Heart left ventricle (tissue), 16 donors: ENCODE data around the gene CHCHD6. TPM values are rescaled to one million over a fixed set of nuclear protein-coding genes. Genes with fewer than 3 reads are reported as not detected.

Source experiments
- ATAC-seq, 4 donors: fragments of 200-7000 bp; cut with Tn5 transposase; one replicate each; pipeline ENCODE4 v1.9.1; 2020 to 2022; ENCODE audit warnings: moderate library complexity in 4 of 4, mild to moderate bottlenecking in 3 of 4, moderate number of reproducible peaks in 1 of 4
- DNase-seq, 5 donors: peaks; one replicate each; pipeline ENCODE4 v3.0.0-alpha.2; 2020
- H3K27ac ChIP-seq, 12 donors: fragments of 200-600 bp; sonication (generic) in 4 of 12; one replicate each; pipeline versions ENCODE4 v1.5.0 to v1.8.0; 2016 to 2022; ENCODE audit warnings: mild to moderate bottlenecking in 2 of 12
- H3K27me3 ChIP-seq, 9 donors: fragments of 200-600 bp; sonication (generic) in 2 of 9; one replicate each; pipeline versions ENCODE4 v1.5.1 to v1.8.0; 2016 to 2022; ENCODE audit warnings: mild to moderate bottlenecking in 3 of 9
- H3K36me3 ChIP-seq, 9 donors: fragments of 200-600 bp; sonication (generic) in 2 of 9; one replicate each; pipeline versions ENCODE4 v1.5.0 to v1.8.0; 2018 to 2022; ENCODE audit warnings: mild to moderate bottlenecking in 2 of 9
- H3K4me1 ChIP-seq, 12 donors: fragments of 200-600 bp; sonication (generic) in 4 of 12; one replicate each; pipeline versions ENCODE4 v1.5.0 to v1.8.0; 2016 to 2022; ENCODE audit warnings: mild to moderate bottlenecking in 3 of 12
- H3K4me3 ChIP-seq, 12 donors: fragments of 200-600 bp; sonication (generic) in 4 of 12; one replicate each; pipeline versions ENCODE4 v1.5.0 to v1.8.0; 2017 to 2022; ENCODE audit warnings: mild to moderate bottlenecking in 9 of 12, moderate library complexity in 4 of 12
- H3K9me3 ChIP-seq, 12 donors: fragments of 200-600 bp; sonication (generic) in 4 of 12; one replicate each; pipeline versions ENCODE4 v1.5.0 to v1.8.0; 2016 to 2022; ENCODE audit warnings: mild to moderate bottlenecking in 1 of 12
- CTCF ChIP-seq, 12 donors: fragments of 200-600 bp; sonication (generic) in 4 of 12; IDR thresholded peaks; one replicate each; pipeline versions ENCODE4 v1.5.0 to v1.8.0; 2018 to 2022; ENCODE audit warnings: antibody characterized with exemption in 12 of 12, mild to moderate bottlenecking in 5 of 12
- POLR2A ChIP-seq, 2 donors: fragments of 450-650 bp; IDR thresholded peaks; one replicate each; pipeline ENCODE4 v1.6.1; 2017; ENCODE audit warnings: antibody characterized with exemption in 2 of 2, mild to moderate bottlenecking in 2 of 2, moderate library complexity in 2 of 2
- WGBS, 4 donors: extraction: QIAGEN DNeasy Blood & Tissue Kit in 2 of 4; methylation state at CpG; one replicate each; pipeline versions ENCODE4 v1.1.5 to v1.1.7; 2013 to 2018; 5-methylcytosine and 5-hydroxymethylcytosine counted together
- intact Hi-C, 10 donors: fragments of 100-400 bp; cut with DNase I; formaldehyde crosslinking; loops; one replicate each; pipeline versions ENCODE4 v1.11.1 to v1.14.2; 2022
- polyA plus RNA-seq, 2 donors: library from polyadenylated mRNA; stranded (reverse); fragments of 200-250 nt; gene quantifications; one replicate each; pipeline ENCODE4 v1.2.3, GENCODE V29; 2013
- total RNA-seq, 9 donors: library from RNA; depleted of rRNA in 2 of 9; stranded (reverse); fragments of >200 nt in 2 of 9; fragmentation: NEBNext Ultra II Directional in 3 of 9; extraction: Animal tissue kit (Norgen Biotek cat#: 25700) in 3 of 9; gene quantifications; one replicate each; pipeline versions ENCODE4 v1.1.0 to v1.2.4, GENCODE V29; 2016 to 2023
- donor health status: ischemic (EF 13 %, LVEDD 7.1; RV severe dilation, severe dysfunction).
- donor health status: healthy with polysubstance abuse.
- donor health status: DM: no; HTN: yes; CAD: no.
- donor health status: DM: no; HTN: no; CAD: no.
- donor health status: ischemic (EF 25% LVEDD 6.9; RV normal size, moderate dysfunction).
- donor health status: ischemic (EF 25% LVEDD 5.7; RV mildly dilated, moderate dysfunction).
- donor health status: healthy.
- donor health status: DM: yes; HTN: yes; CAD: no.
- donor health status: ischemic (EF 35%, LVEDD 5.7; RV mildly dilated, moderate dysfunction).
- donor health status: nonischemic (EF 11% LVEDD 7.7; RV severe dilation, severe dysfunction).
- donor health status: DM: yes; HTN: yes; CAD: no.
- donor health status: PGD.
- donor health status: ischemic (EF 29% LVEDD 5.4; RV normal size, mild dysfunction).
- donor health status: nonischemic (EF 23%, LVEDD 6.1; RV moderate dilation, normal function).

Gene CHCHD6
- total and polyA plus RNA-seq, 11 donors: 7.7 to 29.3 (median 11.6) TPM

- no peak overlapping the region for H3K4me3 ChIP-seq
- intact Hi-C loops: no loop called here
- peaks cover 0 to 21% (median 0%) of the 10 kb centered on the region in 9 donors for H3K27me3 ChIP-seq
- ATAC-seq (peak; percentile 8 to 71 (median 55)), DNase-seq (peak in 2 of 5 donors; percentile 39 to 55)
- no peaks in the 10 kb centered on the region for H3K9me3 ChIP-seq
- TF ChIP-seq CTCF (IDR thresholded peaks at IDR 0.05): no peak
- TF ChIP-seq POLR2A (IDR thresholded peaks at IDR 0.05): no peak
- H3K27ac ChIP-seq: peak overlapping the region in 2 of 12 donors; percentile 25 to 42
- WGBS, 4 donors: 67 to 76% (median 73%) methylated on average over 11 to 13 of the region's 13 CpGs
- no peaks in the 10 kb centered on the region for H3K36me3 ChIP-seq
- H3K4me1 ChIP-seq: peaks cover under 1 to 39% (median 15%) of the 10 kb centered on the region in 12 donors
Measured at GRCh38 chr3:126932188-126932931, 228.3 kb downstream of the CHCHD6 start.

- no peaks in the 10 kb centered on the region for H3K9me3 ChIP-seq
- 48 to 57% (median 51%) methylated on average over 4 of the region's 4 CpGs for WGBS, 4 donors
- DNase-seq: peak in 1 of 5 donors; percentile 22
- no peaks in the 10 kb centered on the region for H3K36me3 ChIP-seq
- ATAC-seq: no peak
- peaks cover 0 to 12% (median 0%) of the 10 kb centered on the region in 9 donors for H3K27me3 ChIP-seq
- H3K4me3 ChIP-seq: no peak overlapping the region
- TF ChIP-seq CTCF (IDR thresholded peaks at IDR 0.05) (no peak), POLR2A (IDR thresholded peaks at IDR 0.05) (no peak)
- H3K27ac ChIP-seq: no peak overlapping the region
- intact Hi-C loops: no loop called here
- peaks cover 0 to 50% (median 31%) of the 10 kb centered on the region in 12 donors for H3K4me1 ChIP-seq
Measured at GRCh38 chr3:126934031-126934531, 230.0 kb downstream of the CHCHD6 start.

GRCh38 chr3:126934991-126935390 is 231.0 kb downstream of the CHCHD6 start:
- ATAC-seq (no peak), DNase-seq (peak in 1 of 5 donors; percentile 10)
- Histone ChIP-seq H3K36me3 (no peaks in the 10 kb centered on the region), H3K4me3 (no peak overlapping the region), H3K27ac (no peak overlapping the region), H3K27me3 (peaks cover 0 to 7% (median 0%) of the 10 kb centered on the region in 9 donors), H3K4me1 (peaks cover 0 to 59% (median 36%) of the 10 kb centered on the region in 12 donors), H3K9me3 (no peaks in the 10 kb centered on the region)
- intact Hi-C loops: no loop called here
- TF ChIP-seq POLR2A (IDR thresholded peaks at IDR 0.05) (no peak), CTCF (IDR thresholded peaks at IDR 0.05) (no peak)
- 92 to 96% (median 95%) methylated on average over 8 of the region's 8 CpGs for WGBS, 4 donors

- no peaks in the 10 kb centered on the region for H3K9me3 ChIP-seq
- no peak overlapping the region for H3K27ac ChIP-seq
- H3K4me3 ChIP-seq: no peak overlapping the region
- TF ChIP-seq CTCF (IDR thresholded peaks at IDR 0.05) (no peak), POLR2A (IDR thresholded peaks at IDR 0.05) (no peak)
- no peaks in the 10 kb centered on the region for H3K36me3 ChIP-seq
- ATAC-seq (no peak), DNase-seq (peak in 1 of 5 donors; percentile 1)
- 89 to 97% (median 92%) methylated on average over 4 of the region's 4 CpGs for WGBS, 4 donors
- H3K27me3 ChIP-seq: peaks cover 0 to 7% (median 0%) of the 10 kb centered on the region in 9 donors
- H3K4me1 ChIP-seq: peaks cover 0 to 59% (median 36%) of the 10 kb centered on the region in 12 donors
- intact Hi-C loops: no loop called here
Measured at GRCh38 chr3:126935756-126936509, 231.9 kb downstream of the CHCHD6 start.
